ENCODE data around the gene SNX30. TPM values are rescaled to one million over a fixed set of nuclear protein-coding genes. Genes with fewer than 3 reads are reported as not detected.

The SNX30 gene
- total RNA-seq, 1 donor from 2014 or later: 7.9 TPM

GRCh38 chr9:112789891-112790774 is 39.6 kb downstream of the SNX30 start:
- Histone ChIP-seq H3K27ac (no peak overlapping the region), H3K9me3 (no peaks in the 10 kb centered on the region), H3K27me3 (no peaks in the 10 kb centered on the region), H3K4me3 (no peak overlapping the region), H3K36me3 (no peaks in the 10 kb centered on the region), H3K4me1 (peaks cover 31% of the 10 kb centered on the region)
- intact Hi-C loops (cut with DNase I): no loop called here
- TF ChIP-seq POLR2AphosphoS5 (IDR thresholded peaks at IDR 0.05; ENCODE audit: insufficient read depth in 1 of 2, low read depth in 1 of 2): no peak
- TF ChIP-seq POLR2A (IDR thresholded peaks at IDR 0.05): no peak
- no peak for TF ChIP-seq CTCF (IDR thresholded peaks at IDR 0.05)
- DNase-seq (ENCODE audit: extremely low spot score in 2 of 2): no peak

DNA sequence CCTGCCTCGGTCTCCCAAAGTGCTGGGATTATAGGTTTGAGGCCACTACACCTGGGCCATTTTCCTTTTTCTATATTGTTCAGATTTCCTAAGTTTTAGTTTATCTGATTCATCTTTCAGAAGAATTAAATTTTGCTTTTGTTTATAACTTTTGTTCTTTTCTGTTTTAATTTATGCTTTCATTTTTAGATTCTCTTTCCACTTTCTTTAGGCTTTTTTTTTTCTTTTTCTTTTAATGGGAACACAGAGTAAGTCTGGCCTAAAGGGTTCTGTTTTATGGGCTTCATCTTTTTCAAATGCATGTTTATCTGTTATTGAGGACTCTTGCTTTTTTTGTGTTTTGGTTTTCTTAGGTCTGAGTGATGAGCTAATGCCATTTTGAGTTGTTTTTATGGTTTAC is 42.1 kb downstream of the SNX30 start:
- no peak overlapping the region for H3K27ac ChIP-seq
- H3K27me3 ChIP-seq: no peaks in the 10 kb centered on the region
- peaks cover 31% of the 10 kb centered on the region for H3K4me1 ChIP-seq
- intact Hi-C loops (cut with DNase I): no loop called here
- H3K4me3 ChIP-seq: no peak overlapping the region
- no peaks in the 10 kb centered on the region for H3K9me3 ChIP-seq
- DNase-seq (ENCODE audit: extremely low spot score in 2 of 2): no peak
- H3K36me3 ChIP-seq: no peaks in the 10 kb centered on the region
- TF ChIP-seq POLR2AphosphoS5 (IDR thresholded peaks at IDR 0.05; ENCODE audit: insufficient read depth in 1 of 2, low read depth in 1 of 2) (no peak), CTCF (IDR thresholded peaks at IDR 0.05) (no peak), POLR2A (IDR thresholded peaks at IDR 0.05) (no peak)

DNA sequence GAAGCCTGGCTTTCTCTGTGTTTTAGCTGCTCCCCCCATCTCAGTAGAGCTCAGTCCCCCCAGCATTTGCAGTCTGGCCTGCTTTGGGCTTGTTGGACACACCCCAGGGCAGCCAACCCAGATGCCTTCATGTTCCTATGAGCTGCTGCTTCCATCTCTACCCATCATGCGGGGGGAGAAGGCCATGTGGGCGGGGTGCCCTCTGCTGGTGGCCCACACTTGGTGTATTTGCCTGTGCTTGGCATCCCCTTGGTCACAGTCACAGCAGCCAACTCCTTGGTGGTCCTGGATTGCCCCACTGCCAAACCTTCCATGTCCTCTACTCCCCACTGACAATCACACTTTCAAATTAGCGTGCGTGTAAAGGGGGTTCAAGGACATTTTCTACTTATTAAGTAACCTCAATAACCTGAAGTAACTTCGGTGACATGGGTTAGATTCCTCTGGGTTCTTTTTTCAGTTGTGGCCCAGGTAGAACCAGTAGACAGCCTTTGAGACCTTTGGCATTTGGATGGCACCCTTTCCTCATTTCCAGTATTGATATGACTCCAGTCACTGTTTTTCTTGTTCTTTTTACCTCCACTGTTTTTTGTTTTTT is 42.8 kb downstream of the SNX30 start:
- H3K4me3 ChIP-seq: no peak overlapping the region
- DNase-seq (ENCODE audit: extremely low spot score in 2 of 2): no peak
- no peaks in the 10 kb centered on the region for H3K27me3 ChIP-seq
- H3K27ac ChIP-seq: no peak overlapping the region
- no peaks in the 10 kb centered on the region for H3K9me3 ChIP-seq
- H3K4me1 ChIP-seq: peaks cover 31% of the 10 kb centered on the region
- TF ChIP-seq POLR2A (IDR thresholded peaks at IDR 0.05): no peak
- TF ChIP-seq CTCF (IDR thresholded peaks at IDR 0.05): peak in 1 of 3 experiments; percentile 48
- no peak for TF ChIP-seq POLR2AphosphoS5 (IDR thresholded peaks at IDR 0.05; ENCODE audit: insufficient read depth in 1 of 2, low read depth in 1 of 2)
- no peaks in the 10 kb centered on the region for H3K36me3 ChIP-seq
- intact Hi-C loops (cut with DNase I): no loop called here

- Histone ChIP-seq H3K9me3 (no peaks in the 10 kb centered on the region), H3K4me3 (no peak overlapping the region), H3K27me3 (no peaks in the 10 kb centered on the region), H3K36me3 (no peaks in the 10 kb centered on the region), H3K4me1 (peaks cover 18% of the 10 kb centered on the region), H3K27ac (no peak overlapping the region)
- intact Hi-C loops (cut with DNase I): no loop called here
- no peak for DNase-seq (ENCODE audit: extremely low spot score in 2 of 2)
- TF ChIP-seq POLR2A (IDR thresholded peaks at IDR 0.05) (no peak), POLR2AphosphoS5 (IDR thresholded peaks at IDR 0.05; ENCODE audit: insufficient read depth in 1 of 2, low read depth in 1 of 2) (no peak), CTCF (IDR thresholded peaks at IDR 0.05) (no peak)
Observed at GRCh38 chr9:112794731-112795130, 44.2 kb downstream of the SNX30 start.

DNA sequence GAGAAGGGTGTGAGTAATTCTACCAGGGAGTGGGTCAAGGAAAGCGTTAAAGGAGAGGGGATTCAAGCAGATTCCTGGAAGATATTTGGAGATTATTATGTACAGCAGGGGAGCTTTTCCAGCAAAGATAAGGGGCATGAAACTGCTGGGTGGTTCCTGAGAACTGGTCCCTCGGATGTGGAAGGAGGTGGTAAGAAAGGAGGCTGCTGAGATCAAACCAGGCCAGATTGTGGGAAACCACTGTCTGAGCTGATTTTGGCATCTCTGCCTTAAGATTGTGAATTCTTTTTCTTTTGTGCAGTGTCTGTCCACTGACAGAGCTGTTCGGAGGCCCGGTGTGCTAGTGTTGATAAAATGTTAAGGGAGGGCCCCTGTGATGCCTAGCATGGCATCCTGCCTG is 45.4 kb downstream of the SNX30 start:
- Histone ChIP-seq H3K27me3 (no peaks in the 10 kb centered on the region), H3K4me1 (peaks cover 8% of the 10 kb centered on the region), H3K27ac (no peak overlapping the region), H3K9me3 (no peaks in the 10 kb centered on the region), H3K36me3 (no peaks in the 10 kb centered on the region), H3K4me3 (no peak overlapping the region)
- DNase-seq (ENCODE audit: extremely low spot score in 2 of 2): no peak
- TF ChIP-seq POLR2A (IDR thresholded peaks at IDR 0.05): no peak
- no peak for TF ChIP-seq POLR2AphosphoS5 (IDR thresholded peaks at IDR 0.05; ENCODE audit: insufficient read depth in 1 of 2, low read depth in 1 of 2)
- TF ChIP-seq CTCF (IDR thresholded peaks at IDR 0.05): no peak
- intact Hi-C loops (cut with DNase I): no loop called here

Data from vagina (tissue), 2 donors.